NCI-H226 (cell line): ENCODE results near the gene YIPF7.

Experiments
- DNase-seq: peaks from one replicate; pipeline ENCODE4 v3.0.0-alpha.2; 2015

The YIPF7 gene

GRCh38 chr4:44616621-44617020 lies 34.8 kb downstream of the YIPF7 start:
- DNase-seq, result no peak

GRCh38 chr4:44583393-44583792 lies 68.0 kb downstream of the YIPF7 start:
- DNase-seq, result no peak

- no peak for DNase-seq
Observed at GRCh38 chr4:44580231-44580630, 71.2 kb downstream of the YIPF7 start.

GRCh38 chr4:44578954-44579353 lies 72.5 kb downstream of the YIPF7 start:
- no peak for DNase-seq
